HG03159 (cell line): ENCODE results near the gene SBF1.

ENCODE experiments used
- ATAC-seq: cut with Tn5 transposase; IDR thresholded peaks from one replicate; pipeline ENCODE4 v1.9.1; 2021; ENCODE audit warnings: mild to moderate bottlenecking, moderate library complexity; ENCODE audit not compliant: unreplicated experiment

Gene SBF1

GRCh38 chr22:50469377-50470305 is 5.2 kb downstream of the SBF1 start:
- ATAC-seq = peak; percentile 56

- no peak for ATAC-seq
Measured at GRCh38 chr22:50468626-50469025, 6.2 kb downstream of the SBF1 start.

- no peak for ATAC-seq
Measured at GRCh38 chr22:50467773-50468440, 6.9 kb downstream of the SBF1 start.

GRCh38 chr22:50467341-50467740 is 7.5 kb downstream of the SBF1 start:
- no peak for ATAC-seq

- ATAC-seq = no peak
Measured at GRCh38 chr22:50465066-50465930, 9.5 kb downstream of the SBF1 start.

GRCh38 chr22:50464451-50464850 is 10.4 kb downstream of the SBF1 start:
- no peak for ATAC-seq

- ATAC-seq = no peak
Measured at GRCh38 chr22:50463188-50463900, 11.5 kb downstream of the SBF1 start.

GRCh38 chr22:50461979-50462540 is 12.8 kb downstream of the SBF1 start:
- no peak for ATAC-seq

GRCh38 chr22:50461536-50461935 is 13.3 kb downstream of the SBF1 start:
- no peak for ATAC-seq

GRCh38 chr22:50460938-50461337 is 13.9 kb downstream of the SBF1 start:
- no peak for ATAC-seq

GRCh38 chr22:50459496-50460140 is 15.2 kb downstream of the SBF1 start:
- ATAC-seq = no peak

- no peak for ATAC-seq
Measured at GRCh38 chr22:50459016-50459415, 15.8 kb downstream of the SBF1 start.

GRCh38 chr22:50456466-50457234 is 18.2 kb downstream of the SBF1 start:
- no peak for ATAC-seq

GRCh38 chr22:50456026-50456425 is 18.8 kb downstream of the SBF1 start:
- no peak for ATAC-seq

- ATAC-seq = no peak
Measured at GRCh38 chr22:50455201-50455600, 19.6 kb downstream of the SBF1 start.

- ATAC-seq = no peak
Measured at GRCh38 chr22:50454556-50455075, 20.2 kb downstream of the SBF1 start.

GRCh38 chr22:50452649-50453048 is 22.2 kb downstream of the SBF1 start:
- ATAC-seq = no peak
